ENCODE data around the gene TBC1D2.
A peak's percentile ranks its signal among the peaks of the same experiment; 100 is the strongest.
"Not testable (repeated sequence)": the region's sequence is repeated elsewhere in the genome, so short reads cannot be mapped to it uniquely, and the experiment has no call there.

Gene TBC1D2

DNA sequence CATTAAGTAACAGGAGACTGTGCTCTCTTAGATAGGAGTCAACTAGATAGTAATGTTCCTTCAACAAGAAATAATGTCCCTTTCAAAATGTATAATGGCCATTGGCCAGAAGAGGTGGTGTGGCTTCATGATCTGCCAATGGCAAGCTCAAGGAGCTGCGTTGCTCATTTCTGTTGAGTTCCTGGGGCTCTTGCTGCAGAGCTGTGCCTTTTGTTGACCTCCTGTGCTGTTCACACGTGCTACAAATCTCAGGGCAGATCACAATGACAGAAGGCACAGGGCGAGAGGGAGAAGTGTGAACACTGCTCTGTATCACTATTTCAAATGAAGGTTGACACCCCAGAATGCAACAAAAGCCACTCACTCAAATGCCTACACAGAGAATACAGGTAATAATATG is 16.0 kb upstream of the TBC1D2 start:
- no peak for DNase-seq

DNA sequence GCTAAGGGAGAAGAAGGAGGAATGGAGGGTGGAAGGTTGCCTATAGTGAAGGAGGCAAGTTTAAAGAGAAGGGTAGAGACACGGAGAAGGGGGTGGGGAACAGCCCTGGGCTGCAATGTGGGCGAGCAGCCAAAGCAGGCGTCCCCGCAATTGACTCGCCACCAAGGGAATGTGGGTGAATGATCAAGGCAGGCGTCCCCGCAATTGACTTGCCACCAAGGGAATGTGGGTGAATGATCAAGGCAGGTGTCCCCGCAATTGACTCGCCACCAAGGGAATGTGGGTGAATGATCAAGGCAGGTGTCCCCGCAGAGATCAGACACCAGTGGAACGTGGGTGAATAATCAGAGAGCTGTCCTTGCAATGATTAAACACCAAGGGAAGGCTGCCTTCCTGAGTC is 14.8 kb upstream of the TBC1D2 start:
- DNase-seq, result not testable (repeated sequence)

DNA sequence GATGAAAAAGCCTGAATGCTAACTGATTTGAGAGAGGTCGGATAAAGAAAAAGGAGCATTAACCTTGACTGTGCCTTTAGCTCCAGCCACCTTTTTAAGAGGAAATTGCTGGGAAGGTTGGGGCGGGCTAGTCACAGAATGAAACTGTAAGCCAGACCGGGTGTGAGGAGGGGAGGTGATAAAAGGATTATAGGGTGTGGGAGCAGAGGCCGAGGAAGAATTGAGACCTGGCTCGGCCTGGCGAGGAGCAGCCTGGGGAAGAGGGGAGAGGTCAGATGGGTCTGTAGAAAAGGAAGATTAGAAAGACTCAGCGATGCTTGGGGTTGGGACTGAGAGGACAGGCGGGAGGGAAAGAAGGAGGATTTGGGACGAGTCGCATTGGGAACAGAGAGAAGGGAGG is 14.2 kb upstream of the TBC1D2 start:
- not testable (repeated sequence) for DNase-seq

DNA sequence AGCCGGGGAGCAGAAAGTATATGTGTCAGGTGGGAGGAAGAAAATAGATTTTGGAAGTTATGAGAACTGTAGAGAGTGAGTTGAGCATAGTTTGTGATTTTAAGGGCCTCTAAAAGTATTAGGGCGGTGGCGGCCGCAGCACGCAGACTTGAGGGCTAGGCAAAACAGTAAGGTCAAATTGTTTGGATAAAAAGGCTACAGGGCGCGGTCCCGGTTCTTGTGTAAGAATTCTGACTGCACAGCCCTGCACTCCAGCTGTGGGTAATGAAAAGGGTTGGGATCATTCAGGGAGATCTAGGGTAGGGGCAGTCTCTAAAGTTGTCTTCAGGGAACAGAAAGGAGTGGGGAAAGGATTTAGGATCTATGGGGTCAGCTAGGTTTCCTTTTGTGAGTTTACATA is 12.1 kb upstream of the TBC1D2 start:
- DNase-seq, result not testable (repeated sequence)

DNA sequence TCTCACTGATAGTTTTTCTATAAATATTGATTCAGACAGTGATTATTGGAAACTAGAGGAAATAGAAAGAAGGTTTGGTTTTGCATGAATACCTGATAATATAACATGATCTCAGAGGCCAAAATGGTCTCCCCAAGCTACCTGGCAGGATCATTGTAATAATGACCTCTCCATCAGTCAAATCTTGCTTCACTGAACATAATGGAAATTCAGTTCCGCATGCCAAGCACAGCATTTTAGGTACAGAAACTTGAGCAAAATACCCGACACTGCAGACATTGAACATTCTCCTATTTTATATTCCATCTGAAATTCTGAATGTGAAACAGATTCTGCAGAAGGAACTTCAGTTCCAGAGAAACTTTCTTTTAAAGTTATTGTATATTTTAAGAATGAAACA is 9.1 kb upstream of the TBC1D2 start:
- no peak for DNase-seq

DNA sequence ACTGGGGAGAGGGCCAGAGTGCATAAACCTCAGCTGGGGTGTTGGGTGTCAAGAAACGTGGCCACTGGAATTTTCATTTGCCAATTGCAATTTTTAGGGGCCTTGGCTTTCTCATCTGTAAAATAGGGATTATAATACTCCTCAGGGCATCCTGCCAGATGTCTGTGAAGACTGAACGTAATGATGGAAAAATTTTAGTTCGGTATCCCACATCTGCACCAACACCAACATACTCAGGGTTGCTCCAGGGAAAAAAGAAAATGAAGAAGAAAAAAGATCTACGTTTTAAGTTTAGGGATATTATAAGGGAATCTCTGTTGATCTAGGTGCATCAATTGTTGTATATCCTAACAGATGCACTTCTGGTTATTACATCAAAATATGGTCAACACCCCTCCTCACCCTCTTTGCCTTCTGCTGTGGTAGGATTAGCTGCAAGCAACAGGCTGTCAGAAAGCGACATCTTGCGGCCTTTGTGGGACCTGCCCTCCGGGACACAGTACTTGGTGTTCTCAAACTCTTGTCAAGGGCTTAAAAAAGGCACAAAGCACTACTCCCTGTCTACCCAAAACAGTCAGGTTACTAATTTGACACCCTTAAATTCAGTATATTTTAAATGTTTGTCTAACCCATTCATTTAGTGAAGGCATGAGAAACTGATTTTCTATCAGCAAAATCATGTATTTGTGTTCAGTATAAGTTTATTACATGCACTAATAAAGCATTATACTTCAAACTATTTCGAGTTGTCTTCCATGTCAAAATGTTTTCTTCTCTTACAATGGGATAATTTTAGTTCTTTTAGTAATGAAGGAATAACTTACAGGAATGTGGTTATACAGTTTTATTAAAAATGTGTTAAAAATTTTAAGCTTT is 8.3 kb upstream of the TBC1D2 start:
- DNase-seq, result peak; percentile 49

DNA sequence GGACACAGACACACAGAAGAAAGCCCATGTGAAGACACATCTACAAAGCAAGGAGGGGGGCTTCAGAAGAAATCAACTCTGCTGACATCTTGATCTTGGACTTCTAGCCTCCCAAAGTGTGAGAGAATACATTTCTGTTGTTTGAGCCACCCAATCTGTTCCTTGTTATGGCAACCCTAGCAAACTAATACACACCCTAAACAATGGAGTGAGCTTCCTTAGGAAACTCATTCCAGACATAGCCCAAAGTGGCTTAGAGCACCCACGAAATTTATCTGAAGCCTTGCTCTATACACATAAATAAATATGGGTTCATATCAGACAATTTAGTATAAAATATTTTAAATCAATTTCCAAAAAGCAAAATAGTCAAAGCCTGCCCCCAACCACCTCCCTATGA is 7.6 kb upstream of the TBC1D2 start:
- DNase-seq, result no peak

DNA sequence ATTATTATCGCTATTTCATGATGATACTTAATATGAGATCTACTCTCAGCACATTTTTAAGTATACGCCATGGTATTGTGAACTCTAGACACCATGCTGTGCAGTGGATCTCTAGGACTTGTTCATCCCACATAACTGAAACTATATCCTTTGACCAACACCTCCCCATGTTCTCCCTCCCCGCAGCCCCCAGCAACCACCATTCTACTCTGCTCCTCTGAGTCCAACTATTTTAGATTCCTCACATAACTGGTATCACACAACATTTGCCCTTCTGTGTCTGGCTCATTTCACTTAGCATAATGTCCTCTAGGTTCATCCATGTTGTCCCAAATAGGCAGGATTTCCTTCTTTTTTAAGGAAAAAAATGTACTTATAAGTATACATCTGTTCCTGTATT is 6.6 kb upstream of the TBC1D2 start:
- no peak for DNase-seq

DNA sequence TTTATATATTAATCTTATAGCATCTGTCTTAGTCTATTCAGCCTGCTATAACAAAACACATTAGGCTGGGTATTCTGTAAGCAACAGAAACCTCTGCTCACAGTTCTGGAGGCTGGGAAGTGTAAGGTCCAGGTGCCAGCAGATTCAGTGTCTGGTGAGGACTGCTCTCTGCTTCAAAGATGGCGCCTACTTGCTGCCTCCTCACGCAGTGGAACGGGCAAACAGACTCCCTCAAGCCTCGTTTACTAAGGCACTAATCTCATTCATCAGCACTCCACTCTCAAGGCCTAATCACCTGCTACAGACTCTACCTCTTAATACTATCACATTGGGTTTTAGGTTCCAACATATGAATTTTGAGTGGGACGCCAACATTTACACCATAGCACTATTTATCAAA is 5.2 kb upstream of the TBC1D2 start:
- DNase-seq, result no peak

DNA sequence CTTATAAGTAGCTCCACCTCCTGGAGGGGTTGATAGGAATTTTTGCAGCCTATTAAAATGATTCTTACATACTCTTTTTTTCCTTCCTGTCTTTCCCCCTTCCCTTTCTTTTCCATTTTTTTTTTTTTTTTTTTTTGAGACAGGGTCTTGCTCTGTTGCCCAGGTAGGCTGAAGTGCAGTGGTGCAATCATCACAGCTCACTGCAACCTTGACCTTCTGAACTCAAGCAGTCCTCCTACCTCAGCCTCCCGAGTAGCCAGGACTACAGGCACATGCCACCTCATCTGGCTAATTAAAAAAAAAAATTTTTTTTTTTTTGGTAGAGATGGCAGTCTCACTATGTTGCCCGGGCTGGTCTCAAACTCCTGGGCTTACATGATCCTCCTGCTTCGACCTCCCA is 4.3 kb upstream of the TBC1D2 start:
- no peak for DNase-seq

DNA sequence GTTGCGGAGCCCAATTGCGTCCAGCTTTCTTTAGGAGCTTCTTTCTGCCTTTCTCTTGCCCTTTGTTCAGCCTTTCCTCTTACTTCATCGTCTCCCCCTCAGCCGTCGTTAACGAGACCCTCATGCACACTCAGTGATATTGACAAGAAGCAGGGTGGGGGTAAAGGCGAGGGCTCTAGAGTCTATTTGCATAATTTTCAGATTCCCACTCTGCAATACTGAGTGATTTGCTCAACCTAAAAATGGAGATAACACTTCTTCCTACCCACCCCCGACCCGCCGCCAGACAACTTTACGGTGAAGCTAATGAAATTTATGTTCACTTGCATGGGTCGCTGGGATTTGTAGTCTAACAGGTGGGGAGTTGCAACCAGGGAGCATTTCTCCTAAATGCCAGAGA is 1.3 kb upstream of the TBC1D2 start:
- DNase-seq, result peak; percentile 8

DNA sequence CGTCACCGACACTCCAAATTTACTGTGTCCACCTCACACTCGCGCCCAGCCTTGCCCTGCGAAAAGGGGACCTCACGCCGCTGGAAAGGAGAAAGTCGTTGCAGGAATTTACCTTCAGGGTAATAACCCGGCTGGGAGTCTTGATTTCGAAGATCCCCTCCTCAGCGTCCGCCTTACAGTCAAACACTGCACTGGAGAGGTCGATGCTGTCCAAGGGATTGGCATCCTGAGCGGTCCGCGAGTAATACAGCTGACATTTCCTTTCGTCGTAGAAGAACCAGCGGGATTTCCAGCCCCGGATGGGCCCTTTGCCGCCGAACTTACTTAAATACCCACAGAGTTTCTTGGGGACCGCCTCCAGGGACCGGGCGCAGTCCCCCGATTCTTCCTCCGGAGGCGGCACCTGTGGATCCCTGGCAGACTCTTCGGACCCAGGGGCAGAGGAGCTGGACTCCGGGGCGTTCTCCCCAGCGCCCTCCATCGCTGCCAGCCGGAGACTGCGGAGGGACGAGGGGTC is 330 bp downstream of the TBC1D2 start:
- DNase-seq, result no peak

DNA sequence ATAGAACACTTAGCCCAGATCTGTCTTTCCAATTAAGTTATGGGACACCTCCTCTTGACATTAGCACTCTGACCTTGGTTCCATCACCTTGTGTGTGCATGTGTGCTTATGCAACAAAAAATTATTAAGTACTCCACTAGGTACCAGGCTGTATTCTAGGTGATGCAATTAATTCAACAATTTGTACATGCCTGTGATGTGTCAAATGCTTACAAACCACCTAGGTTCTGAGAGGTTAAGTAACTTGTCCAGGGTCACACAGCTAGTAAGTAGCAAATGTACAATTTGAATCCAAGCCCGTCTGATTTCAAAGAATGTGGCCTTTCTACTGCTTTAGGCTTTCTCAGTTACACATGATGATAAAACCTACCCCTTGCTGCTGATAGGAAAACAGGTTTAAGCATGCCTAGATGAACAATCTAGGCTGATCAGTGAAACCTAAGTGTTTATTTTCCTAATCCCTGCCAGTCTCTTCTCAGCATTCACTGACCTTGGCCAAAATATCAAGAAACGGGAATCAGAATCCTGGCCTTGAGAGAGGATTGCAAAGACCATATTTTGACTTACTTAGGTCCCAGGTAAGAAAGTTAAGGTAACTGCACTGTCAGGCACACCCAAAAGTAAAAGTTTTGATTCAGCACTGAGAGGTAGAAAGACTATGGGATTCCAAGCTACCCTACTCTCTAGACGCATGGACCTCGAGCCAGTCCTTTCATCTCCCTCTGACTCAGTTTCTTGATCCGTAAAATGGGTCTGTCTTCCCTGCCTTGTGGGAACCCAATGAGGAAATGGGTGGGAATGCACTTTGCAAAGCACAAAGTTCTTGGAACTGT is 1.0 kb downstream of the TBC1D2 start:
- DNase-seq, result no peak

DNA sequence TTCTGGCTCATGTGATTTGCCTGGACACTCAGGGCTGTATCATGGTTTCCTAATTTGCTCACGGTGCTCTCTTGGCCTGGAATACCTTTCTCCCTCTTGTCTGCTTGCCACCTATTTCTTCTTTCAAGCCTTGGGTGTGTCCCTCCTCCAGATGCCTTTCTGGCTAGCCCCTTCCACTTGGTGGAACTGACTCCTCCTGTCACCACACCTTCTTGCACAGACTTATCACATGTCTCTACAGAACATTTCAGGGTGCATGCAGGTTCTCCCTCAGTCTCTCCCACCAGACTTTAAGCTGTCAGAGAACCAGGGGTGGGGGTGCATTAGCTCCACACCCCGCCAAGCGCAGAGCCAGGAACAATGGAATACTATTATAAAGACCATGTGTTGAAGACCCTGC is 1.9 kb downstream of the TBC1D2 start:
- DNase-seq, result no peak

DNA sequence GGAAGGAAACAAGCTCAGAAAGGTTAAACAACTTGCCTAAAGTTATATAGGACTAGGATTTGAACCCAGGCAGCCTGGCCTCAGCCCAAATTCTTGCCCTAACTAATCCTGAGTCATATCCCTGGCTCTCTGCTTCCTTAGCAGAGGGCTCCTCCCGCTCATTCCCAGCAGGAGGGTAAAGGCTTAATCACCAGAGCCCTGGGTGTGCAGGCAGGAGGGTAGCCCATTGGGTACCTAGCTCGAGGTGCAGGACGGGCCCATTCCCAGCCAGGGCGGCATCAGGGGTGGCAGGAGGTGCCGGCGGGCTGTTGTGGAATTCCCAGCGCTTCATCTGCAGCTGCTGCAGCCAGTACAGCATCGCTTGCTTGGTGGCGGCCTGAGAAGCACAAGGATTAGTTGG is 3.9 kb downstream of the TBC1D2 start:
- no peak for DNase-seq

DNA sequence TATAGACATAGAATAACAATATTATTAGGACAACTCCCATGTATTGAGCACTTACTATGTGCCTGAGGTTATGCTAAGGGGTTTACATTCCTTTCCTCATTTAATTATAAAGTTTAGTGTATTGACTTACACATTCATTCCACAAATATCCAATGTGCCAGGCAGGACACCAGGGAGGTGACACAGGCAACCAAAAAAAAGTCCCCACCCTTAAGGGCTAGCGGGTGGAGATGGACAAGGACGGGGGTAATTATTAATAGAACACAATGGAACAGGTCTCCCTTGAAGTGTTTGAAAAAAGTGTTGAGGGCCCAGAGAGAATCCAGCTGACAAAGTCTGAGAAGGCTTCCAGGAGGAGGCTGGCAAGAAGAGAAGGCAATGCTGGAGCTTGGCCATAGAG is 5.7 kb downstream of the TBC1D2 start:
- no peak for DNase-seq

DNA sequence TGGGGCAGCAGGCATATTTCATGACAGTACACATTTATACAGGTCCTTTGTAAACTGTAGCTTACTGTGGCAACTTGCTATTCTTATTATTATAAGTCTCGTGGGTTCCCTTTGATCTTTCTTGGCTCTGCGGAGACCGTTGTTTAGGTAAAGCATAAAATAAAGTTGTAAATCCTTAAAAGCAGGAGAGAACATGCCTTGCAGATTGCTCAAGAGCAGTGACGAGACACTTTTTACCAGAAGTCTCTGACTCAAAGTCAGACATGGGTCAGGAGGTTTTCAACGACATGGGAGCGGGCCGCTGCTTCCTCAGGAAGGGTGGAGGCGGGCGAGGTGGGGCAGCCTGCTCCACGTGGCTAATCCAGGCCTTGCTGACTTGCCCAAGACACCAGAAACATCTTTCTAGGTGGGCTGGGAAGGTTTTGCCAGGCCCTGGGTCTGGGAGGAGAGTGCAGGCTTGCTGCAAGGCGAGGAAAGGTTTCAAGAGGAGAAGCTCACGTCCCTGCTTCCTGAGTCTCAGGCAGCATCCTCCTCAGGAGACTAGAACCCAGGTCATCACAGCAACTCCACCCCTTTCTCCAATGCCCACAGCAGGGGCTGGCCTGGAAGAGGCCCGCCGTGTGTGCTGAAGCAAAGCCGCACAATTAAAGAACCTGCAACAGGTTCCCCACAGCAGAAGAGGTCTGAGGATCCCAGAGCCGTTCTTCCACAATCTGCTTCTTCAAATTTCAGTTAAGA is 6.5 kb downstream of the TBC1D2 start:
- DNase-seq, result no peak

DNA sequence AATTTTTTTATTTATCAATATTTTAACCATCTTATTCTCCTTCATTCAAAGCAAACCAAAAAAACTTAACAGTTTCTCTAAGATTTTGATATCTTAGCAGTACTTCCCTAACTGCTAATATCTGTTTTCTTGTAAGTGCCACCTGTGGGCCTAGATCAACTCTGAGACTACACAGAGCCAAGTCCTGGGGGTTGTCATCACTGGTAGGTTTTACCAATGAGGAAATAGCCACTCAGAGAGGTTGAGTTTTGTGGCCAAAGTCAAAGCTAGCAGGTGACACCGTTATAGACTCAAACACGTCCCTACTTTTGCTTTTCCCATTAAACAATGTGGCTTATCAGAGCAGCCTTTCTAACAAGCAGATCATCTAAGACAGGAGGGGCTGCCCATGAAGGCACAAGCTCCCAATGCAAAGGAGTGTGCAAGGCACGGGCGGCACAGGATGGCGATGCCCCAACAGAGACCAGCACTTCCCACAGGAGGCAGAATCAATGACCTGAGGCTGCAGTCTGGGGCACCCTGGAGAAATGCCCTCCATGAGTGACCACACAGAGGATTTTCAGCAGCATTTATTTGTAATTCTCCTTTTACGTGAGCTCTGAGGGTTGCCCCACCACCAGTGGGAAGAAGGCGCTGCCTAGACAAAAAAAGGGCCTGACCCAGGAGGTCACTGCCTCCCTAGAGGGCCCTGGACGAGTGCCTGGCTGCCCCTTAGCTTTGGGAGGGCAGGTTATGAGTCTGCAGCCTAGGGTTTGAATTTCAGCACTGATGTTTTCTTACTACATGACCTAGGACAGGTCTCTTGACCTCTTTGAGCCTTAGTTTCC is 7.4 kb downstream of the TBC1D2 start:
- DNase-seq, result no peak

DNA sequence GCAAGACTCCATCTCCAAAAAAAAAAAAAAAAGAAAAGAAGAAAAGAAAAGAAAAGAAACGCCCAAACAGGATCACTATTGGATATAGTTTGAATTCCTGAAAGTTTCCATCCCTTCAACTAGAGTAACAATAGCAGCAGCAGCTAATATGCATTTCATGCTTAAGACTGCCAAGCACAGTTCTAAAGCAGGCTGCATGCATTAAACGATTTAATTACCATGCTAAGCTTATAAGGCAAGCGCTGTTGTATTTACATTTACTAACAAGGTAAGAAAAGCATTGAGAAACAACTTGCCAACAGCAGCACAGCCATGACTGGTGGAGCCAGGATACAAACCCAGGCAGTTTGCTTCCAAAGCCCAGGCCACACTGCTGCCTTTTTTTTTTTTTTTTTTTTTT is 13.0 kb downstream of the TBC1D2 start:
- no peak for DNase-seq

DNA sequence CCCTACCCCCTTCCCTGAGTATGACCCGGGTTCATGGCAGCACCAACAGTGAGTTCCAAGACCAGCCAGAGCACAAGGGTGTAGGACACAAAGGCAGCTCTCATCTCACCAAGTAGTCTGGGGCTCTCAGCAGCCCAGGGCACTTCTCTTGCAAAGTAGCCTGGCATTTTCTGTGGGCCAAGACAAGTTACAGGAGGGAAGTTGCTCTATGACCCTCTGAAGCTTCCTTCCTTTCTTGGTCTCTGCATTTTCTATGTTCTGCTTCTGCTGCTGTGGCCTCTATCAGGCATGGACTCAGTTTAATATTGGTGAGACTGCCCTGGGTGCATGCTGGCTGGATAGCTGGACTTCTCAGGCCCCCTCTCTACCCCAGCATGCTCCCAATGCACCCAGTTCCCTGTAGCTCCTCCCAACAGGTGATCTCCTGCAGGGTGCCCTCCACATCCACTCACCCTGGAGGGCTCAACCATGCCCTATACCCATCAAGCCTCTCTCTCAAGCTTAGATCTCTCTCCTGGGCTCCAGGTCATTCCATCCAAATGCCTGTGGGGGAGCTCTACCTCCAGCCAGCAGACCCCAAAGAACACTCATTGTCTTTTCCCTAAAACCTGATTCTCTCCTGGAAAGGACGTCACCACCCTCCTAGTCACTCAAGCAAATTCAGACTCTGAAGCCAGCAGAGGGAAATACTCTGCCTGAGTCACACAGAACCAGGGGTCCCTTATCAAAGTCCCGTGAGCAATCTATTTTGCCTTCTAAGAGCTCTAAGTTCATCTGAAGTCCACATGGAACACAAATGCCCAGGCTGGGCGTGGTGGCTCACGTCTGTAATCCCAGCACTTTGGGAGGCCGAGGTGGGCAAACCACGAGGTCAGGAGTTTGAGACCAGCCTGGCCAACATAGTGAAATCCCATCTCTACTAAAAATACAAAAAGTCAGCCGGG is 13.8 kb downstream of the TBC1D2 start:
- no peak for DNase-seq

DNA sequence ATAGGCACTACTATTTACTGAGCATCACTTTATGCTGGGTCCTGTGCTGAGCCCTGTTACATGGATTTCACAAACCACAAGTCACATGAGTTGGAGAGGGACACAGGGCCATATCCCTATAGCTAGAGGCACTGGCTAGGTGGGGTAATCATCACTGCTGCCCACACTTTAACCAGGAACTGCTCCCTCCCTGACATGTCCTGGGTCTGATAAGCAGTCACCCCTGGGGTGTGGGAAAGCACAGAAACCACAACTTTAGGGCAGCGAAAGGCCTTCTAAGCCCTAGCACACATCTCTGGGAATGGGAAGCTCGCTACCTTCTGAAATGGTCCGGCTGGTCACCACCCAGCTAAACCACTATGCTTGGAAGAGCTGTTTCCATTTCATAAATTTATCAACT is 15.0 kb downstream of the TBC1D2 start:
- no peak for DNase-seq

Measured in COR-L47 (cell line).